WTC11 (cell line): Measurements from ENCODE around the gene GNPTG. TPM values are rescaled to one million over a fixed set of nuclear protein-coding genes. Genes with fewer than 3 reads are reported as not detected.

Experiments
- ATAC-seq: fragments of 200-7000 bp; cut with Tn5 transposase; 2 replicates; pipeline ENCODE4 v1.10.0; 2021; ENCODE audit warnings: mild to moderate bottlenecking, moderate library complexity
- CTCF ChIA-PET: fragments of 300-600 bp; sonication (Branson Sonifier 250); formaldehyde crosslinking; loops from one replicate; lab custom pipeline; 2021; ENCODE audit warnings: antibody characterized with exemption; lab: Charles Lee
- POLR2A ChIA-PET: fragments of 350-600 bp; sonication (Branson Sonifier 250); formaldehyde crosslinking; loops from one replicate; lab custom pipeline; 2021; ENCODE audit warnings: antibody characterized with exemption; lab: Charles Lee
- DNase-seq: peaks from one replicate; pipeline ENCODE4 v3.0.0; 2021; ENCODE audit warnings: low spot score
- H3K27ac Mint-ChIP-seq: 2 replicates; pipeline ENCODE4 v1.8.0; 2021; ENCODE audit warnings: mixed read lengths
- H3K27me3 Mint-ChIP-seq: 2 replicates; pipeline ENCODE4 v1.8.0; 2021; ENCODE audit warnings: low read depth, mild to moderate bottlenecking, moderate library complexity, mixed read lengths
- H3K36me3 Mint-ChIP-seq: 2 replicates; pipeline ENCODE4 v1.8.0; 2021; ENCODE audit warnings: mixed read lengths
- H3K4me1 Mint-ChIP-seq: 2 replicates; pipeline ENCODE4 v1.8.0; 2022; ENCODE audit warnings: mixed read lengths
- H3K4me3 Mint-ChIP-seq: 2 replicates; pipeline ENCODE4 v1.8.0; 2021; ENCODE audit warnings: mild to moderate bottlenecking, moderate library complexity, mixed read lengths
- H3K9me3 Mint-ChIP-seq: 2 replicates; pipeline ENCODE4 v1.8.0; 2021; ENCODE audit warnings: mixed read lengths
- EMX1 ChIP-seq: fragments of 250-450 bp; sonication (Bioruptor Pico); IDR thresholded peaks from 2 replicates; pipeline ENCODE4 v1.8.0; 2021; ENCODE audit warnings: mild to moderate bottlenecking
- ESRRA ChIP-seq: sonication (generic); formaldehyde crosslinking; IDR thresholded peaks from 2 replicates; pipeline ENCODE4 v1.8.1; 2022; ENCODE audit warnings: mild to moderate bottlenecking, missing genetic modification reagents, borderline replicate concordance
- ETV6 ChIP-seq: sonication (generic); formaldehyde crosslinking; IDR thresholded peaks from 2 replicates; pipeline ENCODE4 v1.8.1; 2022; ENCODE audit warnings: mild to moderate bottlenecking, missing genetic modification reagents
- GRHL2 ChIP-seq: fragments of 250-450 bp; sonication (Bioruptor Pico); IDR thresholded peaks from 2 replicates; pipeline ENCODE4 v1.8.0; 2022; ENCODE audit warnings: mild to moderate bottlenecking, moderate library complexity; ENCODE audit not compliant: insufficient replicate concordance, severe bottlenecking
- GTF2I ChIP-seq: fragments of 250-450 bp; sonication (Bioruptor Pico); conservative IDR thresholded peaks from 2 replicates; pipeline ENCODE4 v1.4.0; 2021; ENCODE audit warnings: mild to moderate bottlenecking
- NFYB ChIP-seq: sonication (generic); formaldehyde crosslinking; conservative IDR thresholded peaks from 2 replicates; pipeline ENCODE4 v1.8.0; 2022; ENCODE audit warnings: low read depth, missing genetic modification reagents
- PRRX2 ChIP-seq: fragments of 250-450 bp; sonication (Bioruptor Pico); IDR thresholded peaks from 2 replicates; pipeline ENCODE4 v1.8.0; 2021; ENCODE audit warnings: mild to moderate bottlenecking
- TEAD1 ChIP-seq: sonication (generic); formaldehyde crosslinking; IDR thresholded peaks from 2 replicates; pipeline ENCODE4 v1.8.0; 2022; ENCODE audit warnings: mild to moderate bottlenecking, missing genetic modification reagents
- TEAD4 ChIP-seq: sonication (generic); formaldehyde crosslinking; IDR thresholded peaks from 2 replicates; pipeline ENCODE4 v1.8.0; 2022; ENCODE audit warnings: mild to moderate bottlenecking, missing genetic modification reagents
- ZNF219 ChIP-seq: sonication (generic); formaldehyde crosslinking; IDR thresholded peaks from 2 replicates; pipeline ENCODE4 v1.8.0; 2023; ENCODE audit warnings: missing genetic modification reagents, mild to moderate bottlenecking, borderline replicate concordance
- ZNF263 ChIP-seq: sonication (generic); formaldehyde crosslinking; IDR thresholded peaks from 2 replicates; pipeline ENCODE4 v1.8.1; 2022; ENCODE audit warnings: low read depth, mild to moderate bottlenecking, moderate library complexity, missing genetic modification reagents
- ZNF416 ChIP-seq: fragments of 250-450 bp; sonication (Bioruptor Pico); IDR thresholded peaks from 2 replicates; pipeline ENCODE4 v1.9.0; 2021; ENCODE audit warnings: mild to moderate bottlenecking, inconsistent platforms
- ZNF423 ChIP-seq: fragments of 250-450 bp; sonication (Bioruptor Pico); IDR thresholded peaks from 2 replicates; pipeline ENCODE4 v2.1.2; 2022; ENCODE audit warnings: mild to moderate bottlenecking, moderate library complexity
- total RNA-seq: library from RNA; stranded (reverse); gene quantifications from 3 replicates; pipeline ENCODE4 v1.2.3, GENCODE V29; 2021
- TF ChIP-seq, protein P1 (sequence below): sonication (generic); formaldehyde crosslinking; IDR thresholded peaks from 2 replicates; pipeline ENCODE4 v1.8.0; 2022; ENCODE audit warnings: mild to moderate bottlenecking, missing genetic modification reagents
- TF ChIP-seq, protein P2 (sequence below): sonication (generic); formaldehyde crosslinking; IDR thresholded peaks from 2 replicates; pipeline ENCODE4 v1.8.1; 2023; ENCODE audit warnings: mild to moderate bottlenecking, missing genetic modification reagents, borderline replicate concordance
- TF ChIP-seq, protein P3 (sequence below): fragments of 250-450 bp; sonication (Bioruptor Pico); IDR thresholded peaks from 2 replicates; pipeline ENCODE4 v1.8.0; 2021; ENCODE audit warnings: mild to moderate bottlenecking
- TF ChIP-seq, protein P4 (sequence below): sonication (generic); formaldehyde crosslinking; IDR thresholded peaks from 2 replicates; pipeline ENCODE4 v1.8.0; 2022; ENCODE audit warnings: missing genetic modification reagents
- TF ChIP-seq, protein P5 (sequence below): sonication (generic); formaldehyde crosslinking; conservative IDR thresholded peaks from 2 replicates; pipeline ENCODE4 v1.8.1; 2023; ENCODE audit warnings: mild to moderate bottlenecking, low read depth, missing genetic modification reagents, moderate library complexity
- TF ChIP-seq, protein P6 (sequence below): fragments of 250-450 bp; sonication (Bioruptor Pico); conservative IDR thresholded peaks from 2 replicates; pipeline ENCODE4 v1.9.0; 2021; ENCODE audit warnings: mild to moderate bottlenecking

Gene GNPTG
- total RNA-seq, 1 experiment from 2014 or later: 35.9 TPM

DNA sequence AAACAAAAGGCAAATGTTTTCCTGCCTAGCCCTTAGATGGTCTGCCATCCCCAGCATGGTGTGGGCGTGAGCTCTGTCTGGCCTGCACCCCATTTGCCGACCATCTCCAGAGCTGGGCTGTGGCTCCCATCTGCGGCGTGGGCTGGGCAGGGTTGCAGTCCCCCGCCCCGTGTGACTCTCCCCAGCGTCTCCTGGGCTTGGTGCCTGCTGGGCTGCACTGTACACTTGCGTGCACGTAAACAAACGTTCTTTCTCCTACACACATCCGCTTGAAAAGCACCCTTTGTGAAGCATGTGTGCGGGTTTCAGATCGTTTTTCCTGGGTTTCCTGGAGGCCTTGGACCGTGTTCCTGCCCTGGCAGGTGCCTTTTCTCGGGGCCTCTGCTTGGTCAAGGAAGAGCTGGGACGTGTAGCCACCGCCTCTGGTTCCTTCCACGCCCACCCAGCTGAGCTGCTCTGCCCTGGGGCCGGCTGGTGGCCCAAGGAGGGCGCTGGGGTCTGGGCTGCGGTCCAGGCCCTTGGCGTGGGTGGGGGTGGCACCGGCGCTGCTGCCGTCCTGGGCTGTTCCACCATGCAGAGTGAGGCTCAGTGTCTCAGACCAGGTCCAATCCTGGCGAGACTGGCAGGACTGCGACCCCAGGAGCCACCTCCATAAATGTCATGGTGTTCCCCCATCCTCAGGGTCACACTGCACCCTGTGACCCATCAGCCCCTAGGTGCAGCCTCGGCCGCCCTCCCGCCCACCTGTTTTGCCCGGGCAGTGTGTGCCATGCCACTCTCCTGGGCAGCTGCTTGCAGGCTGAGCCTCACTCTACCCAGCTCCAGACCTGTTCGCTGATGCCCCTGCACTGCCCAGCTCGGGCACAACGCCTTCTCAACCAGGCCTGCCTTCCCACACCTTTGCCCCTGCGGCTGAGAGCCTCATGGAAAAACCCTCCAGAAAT is 28.2 kb upstream of the GNPTG start:
- H3K4me3 Mint-ChIP-seq: no peak overlapping the region
- CTCF ChIA-PET: interaction anchor here (0.7 to 1.1 kb wide), 2 partner anchors 14 to 34 kb away, joined by 3 to 5 read pairs; partner anchors contain the start of gene UBE2I
- H3K27me3 Mint-ChIP-seq: no peaks in the 10 kb centered on the region
- DNase-seq (no peak), ATAC-seq (no peak)
- H3K36me3 Mint-ChIP-seq: peaks cover 36% of the 10 kb centered on the region
- H3K27ac Mint-ChIP-seq: no peak overlapping the region; the same call in 1 of the 2 replicates
- TF ChIP-seq, protein P1, sequence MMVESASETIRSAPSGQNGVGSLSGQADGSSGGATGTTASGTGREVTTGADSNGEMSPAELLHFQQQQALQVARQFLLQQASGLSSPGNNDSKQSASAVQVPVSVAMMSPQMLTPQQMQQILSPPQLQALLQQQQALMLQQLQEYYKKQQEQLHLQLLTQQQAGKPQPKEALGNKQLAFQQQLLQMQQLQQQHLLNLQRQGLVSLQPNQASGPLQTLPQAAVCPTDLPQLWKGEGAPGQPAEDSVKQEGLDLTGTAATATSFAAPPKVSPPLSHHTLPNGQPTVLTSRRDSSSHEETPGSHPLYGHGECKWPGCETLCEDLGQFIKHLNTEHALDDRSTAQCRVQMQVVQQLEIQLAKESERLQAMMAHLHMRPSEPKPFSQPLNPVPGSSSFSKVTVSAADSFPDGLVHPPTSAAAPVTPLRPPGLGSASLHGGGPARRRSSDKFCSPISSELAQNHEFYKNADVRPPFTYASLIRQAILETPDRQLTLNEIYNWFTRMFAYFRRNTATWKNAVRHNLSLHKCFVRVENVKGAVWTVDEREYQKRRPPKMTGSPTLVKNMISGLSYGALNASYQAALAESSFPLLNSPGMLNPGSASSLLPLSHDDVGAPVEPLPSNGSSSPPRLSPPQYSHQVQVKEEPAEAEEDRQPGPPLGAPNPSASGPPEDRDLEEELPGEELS (CRISPR knock-in tag): no peak
- TF ChIP-seq GTF2I (CRISPR knock-in tag) (no peak), ESRRA (CRISPR knock-in tag) (no peak), ETV6 (CRISPR knock-in tag) (no peak), ZNF219 (CRISPR knock-in tag) (no peak), ZNF416 (CRISPR knock-in tag) (no peak), TEAD1 (no peak), ZNF423 (no peak), EMX1 (no peak), GRHL2 (no peak), ZNF263 (CRISPR knock-in tag) (no peak), NFYB (CRISPR knock-in tag) (no peak), PRRX2 (CRISPR knock-in tag) (no peak), TEAD4 (CRISPR knock-in tag) (no peak)
- TF ChIP-seq, protein P2, sequence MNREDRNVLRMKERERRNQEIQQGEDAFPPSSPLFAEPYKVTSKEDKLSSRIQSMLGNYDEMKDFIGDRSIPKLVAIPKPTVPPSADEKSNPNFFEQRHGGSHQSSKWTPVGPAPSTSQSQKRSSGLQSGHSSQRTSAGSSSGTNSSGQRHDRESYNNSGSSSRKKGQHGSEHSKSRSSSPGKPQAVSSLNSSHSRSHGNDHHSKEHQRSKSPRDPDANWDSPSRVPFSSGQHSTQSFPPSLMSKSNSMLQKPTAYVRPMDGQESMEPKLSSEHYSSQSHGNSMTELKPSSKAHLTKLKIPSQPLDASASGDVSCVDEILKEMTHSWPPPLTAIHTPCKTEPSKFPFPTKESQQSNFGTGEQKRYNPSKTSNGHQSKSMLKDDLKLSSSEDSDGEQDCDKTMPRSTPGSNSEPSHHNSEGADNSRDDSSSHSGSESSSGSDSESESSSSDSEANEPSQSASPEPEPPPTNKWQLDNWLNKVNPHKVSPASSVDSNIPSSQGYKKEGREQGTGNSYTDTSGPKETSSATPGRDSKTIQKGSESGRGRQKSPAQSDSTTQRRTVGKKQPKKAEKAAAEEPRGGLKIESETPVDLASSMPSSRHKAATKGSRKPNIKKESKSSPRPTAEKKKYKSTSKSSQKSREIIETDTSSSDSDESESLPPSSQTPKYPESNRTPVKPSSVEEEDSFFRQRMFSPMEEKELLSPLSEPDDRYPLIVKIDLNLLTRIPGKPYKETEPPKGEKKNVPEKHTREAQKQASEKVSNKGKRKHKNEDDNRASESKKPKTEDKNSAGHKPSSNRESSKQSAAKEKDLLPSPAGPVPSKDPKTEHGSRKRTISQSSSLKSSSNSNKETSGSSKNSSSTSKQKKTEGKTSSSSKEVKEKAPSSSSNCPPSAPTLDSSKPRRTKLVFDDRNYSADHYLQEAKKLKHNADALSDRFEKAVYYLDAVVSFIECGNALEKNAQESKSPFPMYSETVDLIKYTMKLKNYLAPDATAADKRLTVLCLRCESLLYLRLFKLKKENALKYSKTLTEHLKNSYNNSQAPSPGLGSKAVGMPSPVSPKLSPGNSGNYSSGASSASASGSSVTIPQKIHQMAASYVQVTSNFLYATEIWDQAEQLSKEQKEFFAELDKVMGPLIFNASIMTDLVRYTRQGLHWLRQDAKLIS (CRISPR knock-in tag): no peak
- TF ChIP-seq, protein P3, sequence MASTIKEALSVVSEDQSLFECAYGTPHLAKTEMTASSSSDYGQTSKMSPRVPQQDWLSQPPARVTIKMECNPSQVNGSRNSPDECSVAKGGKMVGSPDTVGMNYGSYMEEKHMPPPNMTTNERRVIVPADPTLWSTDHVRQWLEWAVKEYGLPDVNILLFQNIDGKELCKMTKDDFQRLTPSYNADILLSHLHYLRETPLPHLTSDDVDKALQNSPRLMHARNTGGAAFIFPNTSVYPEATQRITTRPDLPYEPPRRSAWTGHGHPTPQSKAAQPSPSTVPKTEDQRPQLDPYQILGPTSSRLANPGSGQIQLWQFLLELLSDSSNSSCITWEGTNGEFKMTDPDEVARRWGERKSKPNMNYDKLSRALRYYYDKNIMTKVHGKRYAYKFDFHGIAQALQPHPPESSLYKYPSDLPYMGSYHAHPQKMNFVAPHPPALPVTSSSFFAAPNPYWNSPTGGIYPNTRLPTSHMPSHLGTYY: no peak
- TF ChIP-seq, protein P4, sequence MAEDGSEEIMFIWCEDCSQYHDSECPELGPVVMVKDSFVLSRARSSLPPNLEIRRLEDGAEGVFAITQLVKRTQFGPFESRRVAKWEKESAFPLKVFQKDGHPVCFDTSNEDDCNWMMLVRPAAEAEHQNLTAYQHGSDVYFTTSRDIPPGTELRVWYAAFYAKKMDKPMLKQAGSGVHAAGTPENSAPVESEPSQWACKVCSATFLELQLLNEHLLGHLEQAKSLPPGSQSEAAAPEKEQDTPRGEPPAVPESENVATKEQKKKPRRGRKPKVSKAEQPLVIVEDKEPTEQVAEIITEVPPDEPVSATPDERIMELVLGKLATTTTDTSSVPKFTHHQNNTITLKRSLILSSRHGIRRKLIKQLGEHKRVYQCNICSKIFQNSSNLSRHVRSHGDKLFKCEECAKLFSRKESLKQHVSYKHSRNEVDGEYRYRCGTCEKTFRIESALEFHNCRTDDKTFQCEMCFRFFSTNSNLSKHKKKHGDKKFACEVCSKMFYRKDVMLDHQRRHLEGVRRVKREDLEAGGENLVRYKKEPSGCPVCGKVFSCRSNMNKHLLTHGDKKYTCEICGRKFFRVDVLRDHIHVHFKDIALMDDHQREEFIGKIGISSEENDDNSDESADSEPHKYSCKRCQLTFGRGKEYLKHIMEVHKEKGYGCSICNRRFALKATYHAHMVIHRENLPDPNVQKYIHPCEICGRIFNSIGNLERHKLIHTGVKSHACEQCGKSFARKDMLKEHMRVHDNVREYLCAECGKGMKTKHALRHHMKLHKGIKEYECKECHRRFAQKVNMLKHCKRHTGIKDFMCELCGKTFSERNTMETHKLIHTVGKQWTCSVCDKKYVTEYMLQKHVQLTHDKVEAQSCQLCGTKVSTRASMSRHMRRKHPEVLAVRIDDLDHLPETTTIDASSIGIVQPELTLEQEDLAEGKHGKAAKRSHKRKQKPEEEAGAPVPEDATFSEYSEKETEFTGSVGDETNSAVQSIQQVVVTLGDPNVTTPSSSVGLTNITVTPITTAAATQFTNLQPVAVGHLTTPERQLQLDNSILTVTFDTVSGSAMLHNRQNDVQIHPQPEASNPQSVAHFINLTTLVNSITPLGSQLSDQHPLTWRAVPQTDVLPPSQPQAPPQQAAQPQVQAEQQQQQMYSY (CRISPR knock-in tag): no peak
- TF ChIP-seq, protein P5, sequence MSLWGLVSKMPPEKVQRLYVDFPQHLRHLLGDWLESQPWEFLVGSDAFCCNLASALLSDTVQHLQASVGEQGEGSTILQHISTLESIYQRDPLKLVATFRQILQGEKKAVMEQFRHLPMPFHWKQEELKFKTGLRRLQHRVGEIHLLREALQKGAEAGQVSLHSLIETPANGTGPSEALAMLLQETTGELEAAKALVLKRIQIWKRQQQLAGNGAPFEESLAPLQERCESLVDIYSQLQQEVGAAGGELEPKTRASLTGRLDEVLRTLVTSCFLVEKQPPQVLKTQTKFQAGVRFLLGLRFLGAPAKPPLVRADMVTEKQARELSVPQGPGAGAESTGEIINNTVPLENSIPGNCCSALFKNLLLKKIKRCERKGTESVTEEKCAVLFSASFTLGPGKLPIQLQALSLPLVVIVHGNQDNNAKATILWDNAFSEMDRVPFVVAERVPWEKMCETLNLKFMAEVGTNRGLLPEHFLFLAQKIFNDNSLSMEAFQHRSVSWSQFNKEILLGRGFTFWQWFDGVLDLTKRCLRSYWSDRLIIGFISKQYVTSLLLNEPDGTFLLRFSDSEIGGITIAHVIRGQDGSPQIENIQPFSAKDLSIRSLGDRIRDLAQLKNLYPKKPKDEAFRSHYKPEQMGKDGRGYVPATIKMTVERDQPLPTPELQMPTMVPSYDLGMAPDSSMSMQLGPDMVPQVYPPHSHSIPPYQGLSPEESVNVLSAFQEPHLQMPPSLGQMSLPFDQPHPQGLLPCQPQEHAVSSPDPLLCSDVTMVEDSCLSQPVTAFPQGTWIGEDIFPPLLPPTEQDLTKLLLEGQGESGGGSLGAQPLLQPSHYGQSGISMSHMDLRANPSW: no peak
- TF ChIP-seq, protein P6, sequence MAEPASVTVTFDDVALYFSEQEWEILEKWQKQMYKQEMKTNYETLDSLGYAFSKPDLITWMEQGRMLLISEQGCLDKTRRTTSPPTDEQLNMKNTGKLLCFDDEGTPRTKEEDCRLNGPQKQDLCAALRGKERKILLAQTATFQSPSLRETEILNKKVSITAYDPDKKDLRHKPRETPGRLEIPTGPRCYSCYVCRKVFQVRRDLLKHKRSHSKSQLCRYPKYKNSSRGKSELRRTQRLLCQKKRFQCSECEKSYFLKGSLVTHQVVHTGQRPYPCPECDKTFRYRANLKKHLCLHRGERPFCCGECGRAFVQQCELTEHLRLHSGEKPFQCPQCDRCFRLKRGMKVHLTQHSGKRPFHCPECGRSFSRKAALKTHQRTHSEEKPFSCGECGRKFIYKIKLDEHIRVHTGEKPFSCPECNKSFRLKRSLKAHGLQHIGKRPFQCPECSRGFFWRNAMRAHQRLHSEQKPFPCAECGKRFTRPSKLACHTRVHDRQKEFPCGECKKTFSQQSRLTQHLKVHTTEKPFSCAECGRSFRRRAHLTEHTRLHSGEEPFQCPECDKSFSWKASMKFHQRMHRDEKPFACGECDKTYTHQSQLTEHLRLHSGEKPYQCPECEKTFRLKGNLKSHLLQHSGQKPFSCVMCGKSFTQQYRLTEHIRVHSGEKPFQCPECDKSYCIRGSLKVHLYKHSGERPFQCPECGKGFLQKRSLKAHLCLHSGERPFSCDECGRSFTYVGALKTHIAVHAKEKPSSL (CRISPR knock-in tag): no peak
- POLR2A ChIA-PET: no interaction called here
- no peaks in the 10 kb centered on the region for H3K9me3 Mint-ChIP-seq
- peaks cover 5% of the 10 kb centered on the region; the same call in 1 of the 2 replicates for H3K4me1 Mint-ChIP-seq
